ENCODE results near the gene ZNF23. TPM values are rescaled to one million over a fixed set of nuclear protein-coding genes. Genes with fewer than 3 reads are reported as not detected.

Gene ZNF23
- total RNA-seq, 1 experiment from 2014 or later = 9.6 TPM

- Histone ChIP-seq H4K20me1 (ENCODE audit: control insufficient read depth, insufficient read depth, insufficient read length) (no peaks in the 10 kb centered on the region), H3K9me3 (ENCODE audit: control insufficient read depth, low read depth, low read length) (no peaks in the 10 kb centered on the region), H4K5ac (ENCODE audit: insufficient read length, low read depth, low read length) (no peak overlapping the region), H3K23ac (ENCODE audit: insufficient read length, low read depth, low read length) (no peak overlapping the region), H2BK12ac (ENCODE audit: insufficient read length, low read depth, low read length) (no peak overlapping the region), H3T11ph (ENCODE audit: low read length) (no peak overlapping the region), H3K56ac (ENCODE audit: insufficient read length, low read depth, low read length) (no peak overlapping the region), H3K27me3 (ENCODE audit: insufficient read depth, low read length) (no peaks in the 10 kb centered on the region), H2BK5ac (ENCODE audit: insufficient read length, low read length) (no peak overlapping the region), H3K23me2 (ENCODE audit: insufficient read length, low read depth, low read length, poor library complexity, severe bottlenecking) (no peaks in the 10 kb centered on the region), H2BK120ac (ENCODE audit: low read depth, low read length, poor library complexity, severe bottlenecking) (no peak overlapping the region), H3K4me2 (ENCODE audit: insufficient read depth, insufficient read length, low read length) (peak overlapping the region; percentile 25), H4K91ac (ENCODE audit: insufficient read length, low read depth, low read length) (no peak overlapping the region), H3K4ac (ENCODE audit: low read depth, low read length) (no peak overlapping the region), H2BK15ac (ENCODE audit: low read depth, low read length) (no peak overlapping the region), H2AFZ (ENCODE audit: low read length) (no peak overlapping the region), H3K79me2 (ENCODE audit: insufficient read depth, low read length) (no peaks in the 10 kb centered on the region), H3K14ac (ENCODE audit: insufficient read depth, low read length) (no peak overlapping the region), H3K79me1 (ENCODE audit: insufficient read depth, low read depth, low read length, poor library complexity, severe bottlenecking) (no peaks in the 10 kb centered on the region), H3K9ac (ENCODE audit: extremely low read depth, insufficient read length, low read length) (no peak overlapping the region), H3K27ac (ENCODE audit: insufficient read length, low read depth, low read length) (no peak overlapping the region), H4K8ac (replicated peaks; ENCODE audit: insufficient read length, low read depth, low read length) (no peak overlapping the region), H3K18ac (ENCODE audit: insufficient read length, low read depth, low read length) (no peak overlapping the region), H3K4me1 (ENCODE audit: insufficient read depth, low read length) (no peaks in the 10 kb centered on the region), H2BK20ac (ENCODE audit: low read depth, low read length, poor library complexity, severe bottlenecking) (no peak overlapping the region), H2AK5ac (ENCODE audit: insufficient read length, low read length) (no peak overlapping the region)
- Mint-ChIP-seq H3K9me3 (peaks cover 0 to 4% of the 10 kb centered on the region in 2 experiments; a peak in 2 of 5 replicates), H3K4me1 (peaks cover 15 to 19% of the 10 kb centered on the region in 2 experiments), H3K36me3 (ENCODE audit: insufficient read depth in 1 of 3, low read depth in 3 of 3) (peaks cover 0 to 2% (median 0%) of the 10 kb centered on the region in 3 experiments; a peak in 1 of 7 replicates), H3K27ac (no peak overlapping the region), H3K27me3 (ENCODE audit: low read depth) (peaks cover 64% of the 10 kb centered on the region), H3K4me3 (peak overlapping the region; percentile 28 to 90)
- WGBS (ENCODE audit: extremely low coverage, insufficient read length, low lambda C conversion rate) = no CpG with 5 or more reads among the region's 12 CpGs
- no peak for TF ChIP-seq CTCF (conservative IDR thresholded peaks at IDR 0.05)
- DNase-seq = no peak
These were observed 35.0 kb downstream of the ZNF23 start for GRCh38 chr16:71426880-71427615.
